NCI-H69 (cell line): ENCODE results near the gene ZNF134.

Source experiments
- DNase-seq: peaks from one replicate; lab custom pipeline; 2025; lab: John Stamatoyannopoulos, UW

The ZNF134 gene

DNA sequence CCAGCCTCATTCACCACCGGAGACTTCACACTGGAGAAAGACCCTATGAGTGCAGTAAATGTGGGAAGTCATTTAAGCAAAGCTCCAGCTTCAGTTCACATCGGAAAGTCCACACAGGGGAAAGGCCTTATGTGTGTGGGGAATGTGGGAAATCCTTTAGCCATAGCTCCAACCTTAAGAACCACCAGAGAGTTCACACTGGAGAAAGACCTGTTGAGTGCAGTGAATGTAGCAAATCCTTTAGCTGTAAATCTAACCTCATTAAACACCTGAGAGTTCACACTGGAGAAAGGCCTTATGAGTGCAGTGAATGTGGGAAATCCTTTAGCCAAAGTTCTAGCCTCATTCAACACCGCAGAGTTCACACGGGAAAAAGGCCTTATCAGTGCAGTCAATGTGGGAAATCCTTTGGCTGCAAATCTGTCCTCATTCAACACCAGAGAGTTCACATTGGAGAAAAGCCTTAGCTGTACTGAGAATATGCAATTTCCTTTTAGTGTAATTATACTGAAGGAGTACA lies 27.7 kb downstream of the ZNF134 start:
- no peak for DNase-seq

GRCh38 chr19:57642396-57643046 lies 28.5 kb downstream of the ZNF134 start:
- DNase-seq, result peak; percentile 34

DNA sequence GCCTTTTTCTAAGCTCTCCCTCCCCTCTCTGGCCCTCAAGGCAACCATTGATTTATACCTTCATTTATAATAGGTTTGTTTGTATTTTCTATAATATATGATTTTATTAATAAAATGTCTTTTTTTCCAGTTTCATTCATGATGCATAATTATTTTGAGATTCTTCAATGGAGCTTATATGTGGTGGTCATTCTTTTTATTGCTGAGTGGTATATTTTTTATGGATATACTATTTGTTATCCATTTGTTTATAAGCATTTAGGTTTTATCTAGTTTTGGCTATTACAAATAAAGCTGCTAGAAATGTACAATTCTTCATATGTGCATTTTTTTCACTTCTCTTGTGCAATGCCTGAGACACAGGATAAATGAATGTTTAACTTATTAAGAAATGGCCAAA lies 29.7 kb downstream of the ZNF134 start:
- DNase-seq, result no peak

DNA sequence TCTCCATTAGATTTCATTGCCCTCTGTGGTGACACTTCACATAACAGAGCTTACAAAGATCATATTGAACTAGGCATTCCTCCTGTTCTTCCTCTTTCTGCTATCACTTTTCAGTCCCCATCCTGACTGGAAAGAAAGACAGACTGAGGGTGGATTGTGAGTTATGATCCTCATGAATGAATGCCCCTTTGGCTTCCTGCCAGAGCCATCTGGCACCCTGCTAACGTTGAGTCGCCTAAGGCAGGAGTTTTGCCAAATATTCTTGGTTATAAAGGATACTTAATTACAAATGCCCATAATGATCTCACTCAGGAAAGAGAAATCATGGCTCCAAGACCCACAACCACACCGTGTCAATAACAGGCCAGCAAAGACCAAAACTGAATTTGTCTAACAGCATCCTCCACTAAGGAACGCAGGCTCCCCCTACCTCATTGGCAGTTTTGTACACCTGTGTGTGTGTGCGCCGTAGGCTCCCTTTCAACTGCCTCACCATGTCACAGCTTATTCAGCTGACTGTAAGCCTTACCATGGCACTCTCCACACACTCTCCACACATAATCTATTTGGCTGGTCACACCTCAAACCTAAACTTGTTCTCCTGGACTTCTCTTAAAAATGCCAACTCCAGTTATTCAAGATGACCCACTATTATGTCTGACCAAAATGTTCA lies 34.4 kb downstream of the ZNF134 start:
- peak; percentile 97 for DNase-seq

- peak; percentile 80 for DNase-seq
Measured at GRCh38 chr19:57651654-57651996, 37.6 kb downstream of the ZNF134 start.

DNA sequence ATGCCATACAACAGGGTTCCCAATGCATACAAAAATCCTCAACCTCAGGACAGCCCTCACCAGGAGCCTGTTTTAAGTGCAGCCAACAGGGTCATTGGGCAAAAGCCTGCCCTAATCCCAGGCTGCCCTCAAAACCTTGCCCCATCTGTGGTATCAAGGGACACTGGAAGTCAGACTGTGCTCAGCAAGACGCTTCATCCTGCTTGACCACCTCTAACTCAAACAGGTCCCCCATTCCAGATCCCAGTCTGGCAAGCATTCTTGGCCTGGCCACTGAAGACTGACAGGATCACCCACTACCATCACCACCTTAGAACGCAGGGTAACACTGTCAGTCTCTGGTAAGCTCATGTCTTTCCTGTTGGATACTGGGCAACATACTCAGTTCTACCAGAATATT lies 39.6 kb downstream of the ZNF134 start:
- DNase-seq, result no peak

- DNase-seq, result no peak
Measured at GRCh38 chr19:57655443-57655842, 41.4 kb downstream of the ZNF134 start.

- no peak for DNase-seq
Measured at GRCh38 chr19:57656346-57656745, 42.3 kb downstream of the ZNF134 start.

GRCh38 chr19:57664269-57665127 lies 50.5 kb downstream of the ZNF134 start:
- peak; percentile 78 for DNase-seq

DNA sequence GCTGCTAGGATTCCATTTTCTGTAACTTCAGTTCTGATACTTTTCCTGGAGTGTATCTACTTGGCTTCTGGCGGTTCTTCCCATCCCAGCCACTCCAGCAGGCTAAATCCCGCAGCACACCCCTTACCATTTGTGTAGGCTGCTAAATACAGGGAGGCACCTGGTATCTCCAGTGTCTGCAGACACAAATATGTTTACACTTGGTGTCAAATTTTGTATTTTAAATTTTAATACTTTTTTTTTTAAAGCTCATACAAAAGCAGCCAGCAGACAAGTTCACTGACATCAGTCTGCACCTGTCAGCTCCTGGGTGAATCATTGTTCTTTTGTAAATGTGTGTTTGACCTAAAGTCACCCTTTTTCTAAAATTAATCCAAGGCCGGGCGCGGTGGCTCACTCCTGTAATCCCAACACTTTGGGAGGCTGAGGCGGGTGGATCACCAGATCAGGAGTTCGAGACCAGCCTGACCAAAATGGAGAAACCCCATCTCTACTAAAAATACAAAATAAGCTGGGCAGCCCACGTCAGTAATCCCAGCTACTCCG lies 51.3 kb downstream of the ZNF134 start:
- DNase-seq, result peak; percentile 30

- DNase-seq, result no peak
Measured at GRCh38 chr19:57667228-57667627, 53.2 kb downstream of the ZNF134 start.

GRCh38 chr19:57668635-57669034 lies 54.6 kb downstream of the ZNF134 start, which contains the start of gene ZSCAN4:
Gene ZSCAN4 (plus strand): TSS chr19:57668935. CDS start chr19:57676146, 7,211 bp downstream.
- no peak for DNase-seq

DNA sequence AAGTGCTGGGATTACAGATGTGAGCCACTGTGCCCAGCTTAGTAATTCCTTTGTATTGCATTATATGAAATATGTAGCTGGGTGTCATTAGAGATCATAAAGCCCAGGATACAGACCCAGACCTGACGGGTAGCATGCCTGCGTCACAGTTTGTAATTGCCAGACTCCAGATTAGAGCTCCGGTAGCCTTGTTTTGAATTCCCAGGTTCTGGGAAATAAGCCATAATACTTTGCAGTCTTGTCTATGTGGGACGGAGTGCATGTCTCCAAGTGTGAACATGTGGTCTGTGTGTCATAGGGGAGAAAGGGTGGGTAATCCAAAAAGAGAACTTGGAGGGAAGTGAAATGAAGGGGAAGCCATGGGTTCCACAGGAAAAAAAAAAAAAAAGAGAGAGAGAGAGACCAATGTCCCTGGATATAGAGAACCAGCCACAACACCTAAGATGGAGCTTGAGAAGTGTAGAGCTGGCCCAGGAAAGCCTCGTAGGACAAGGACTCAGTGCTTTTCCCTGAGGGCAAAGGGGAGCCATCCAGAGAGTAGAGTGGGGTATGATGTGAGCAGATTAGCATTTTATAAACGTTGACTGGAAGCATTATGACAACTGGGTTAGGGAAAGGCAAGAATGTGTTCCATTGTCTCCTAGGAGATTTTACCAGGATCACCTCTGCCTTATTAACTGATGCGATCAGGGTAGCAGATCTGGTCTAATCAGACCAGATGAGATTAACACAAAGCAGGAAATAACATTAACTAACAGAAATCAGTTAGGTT lies 57.3 kb downstream of the ZNF134 start:
- DNase-seq, result no peak

DNA sequence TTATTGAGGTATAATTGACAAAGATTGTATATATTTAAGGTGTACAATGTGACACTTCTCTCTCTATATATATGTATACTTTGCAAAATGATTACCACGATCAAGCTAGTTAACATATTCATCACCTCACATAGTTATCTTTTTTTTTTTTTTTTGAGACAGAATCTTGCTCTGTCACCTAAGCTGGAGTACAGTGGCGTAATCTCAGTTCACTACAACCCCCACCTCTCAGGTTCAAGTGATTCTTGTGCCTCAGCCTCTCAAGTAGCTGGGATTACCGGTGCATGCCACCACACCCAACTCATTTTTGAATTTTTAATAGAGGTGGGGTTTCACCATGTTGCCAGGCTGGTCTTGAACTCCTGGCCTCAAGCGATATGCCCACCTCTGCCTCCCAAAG lies 58.4 kb downstream of the ZNF134 start:
- no peak for DNase-seq
